Endothelial cell of umbilical vein (primary cell): Measurements from ENCODE around the gene SLC2A4. TPM values are rescaled to one million over a fixed set of nuclear protein-coding genes. Genes with fewer than 3 reads are reported as not detected.

ENCODE experiments used
- BruUV-seq: library from RNA; stranded (reverse); fragments of 400-500 nt; replicated peaks from 2 replicates; lab custom pipeline; 2021; lab: Mats Ljungman, UMichigan
- CTCF ChIA-PET: fragments of 300-600, 350-600 bp; sonication (Branson Sonifier 250); formaldehyde crosslinking; loops from one replicate; lab custom pipeline; 2021; ENCODE audit warnings: antibody characterized with exemption, inconsistent platforms; lab: Charles Lee
- POLR2A ChIA-PET: fragments of 300-600, 350-600 bp; sonication (Branson Sonifier 250); formaldehyde crosslinking; loops from one replicate; lab custom pipeline; 2021; ENCODE audit warnings: antibody characterized with exemption, inconsistent platforms; lab: Charles Lee
- DNase-seq: peaks from one replicate; pipeline ENCODE4 v3.0.0-alpha.2; 2011; ENCODE audit warnings: low read depth, low spot score
- FAIRE-seq: peaks from 2 replicates; lab custom pipeline; 2011; peaks lifted over from hg19 to GRCh38; lab: Jason Lieb, UNC
- H2AFZ ChIP-seq: 2 replicates; pipeline ENCODE4 v1.6.0; 2012; ENCODE audit warnings: low read depth, low read length, control low read depth, inconsistent platforms
- H3K27ac ChIP-seq: 2 replicates; pipeline ENCODE4 v1.5.1; 2011; ENCODE audit warnings: low read depth, mild to moderate bottlenecking, control low read depth, low read length, moderate library complexity; ENCODE audit not compliant: insufficient read depth
- H3K27me3 ChIP-seq, 2 experiments: 2 replicates each; pipeline versions ENCODE4 v1.6.0 to v1.6.1; 2011; ENCODE audit warnings: low read length in 2 of 2, mixed read lengths in 1 of 2; ENCODE audit not compliant: control insufficient read depth in 2 of 2, insufficient read depth in 2 of 2
- H3K36me3 ChIP-seq, 2 experiments: 2 replicates in 1 of 2; 3 replicates in 1 of 2; pipeline ENCODE4 v1.5.1; 2011; ENCODE audit warnings: low read length in 2 of 2, mild to moderate bottlenecking in 1 of 2, moderate library complexity in 1 of 2; ENCODE audit not compliant: control insufficient read depth in 2 of 2, insufficient read depth in 2 of 2; ENCODE audit errors: extremely low read depth in 1 of 2
- H3K4me1 ChIP-seq: 3 replicates; pipeline ENCODE4 v1.5.1; 2011; ENCODE audit warnings: mild to moderate bottlenecking, low read length; ENCODE audit not compliant: control insufficient read depth, insufficient read depth; ENCODE audit errors: extremely low read depth
- H3K4me2 ChIP-seq: 2 replicates; pipeline ENCODE4 v1.6.1; 2011; ENCODE audit warnings: low read length, control low read depth, mixed read lengths; ENCODE audit not compliant: insufficient read depth
- H3K4me3 ChIP-seq, 3 experiments: fragments of 200-600 bp in 1 of 3; sonication (generic), shearing (Covaris generic) in 1 of 3; replicated peaks in 1 of 3; 2 replicates each; pipeline ENCODE4 v1.5.1; 2011 to 2016; ENCODE audit warnings: control low read depth in 3 of 3, low read length in 3 of 3, mild to moderate bottlenecking in 2 of 3, inconsistent platforms in 1 of 3, low read depth in 1 of 3, moderate library complexity in 1 of 3; ENCODE audit not compliant: insufficient read depth in 1 of 3
- H3K79me2 ChIP-seq: 2 replicates; pipeline ENCODE4 v1.6.0; 2012; ENCODE audit warnings: low read length, inconsistent platforms; ENCODE audit not compliant: control insufficient read depth, insufficient read depth
- H3K9ac ChIP-seq: replicated peaks from 2 replicates; pipeline ENCODE3; 2011; ENCODE audit warnings: low read length, control low read depth; ENCODE audit not compliant: insufficient read depth; ENCODE audit errors: extremely low read depth
- H3K9me1 ChIP-seq: replicated peaks from 3 replicates; pipeline ENCODE4 v1.6.0; 2011; ENCODE audit warnings: mild to moderate bottlenecking, low read length; ENCODE audit not compliant: control insufficient read depth, insufficient read depth; ENCODE audit errors: extremely low read depth
- H3K9me3 ChIP-seq: replicated peaks from 2 replicates; pipeline ENCODE4 v1.5.1; 2012; ENCODE audit warnings: low read length, inconsistent platforms; ENCODE audit not compliant: control insufficient read depth, insufficient read depth
- H4K20me1 ChIP-seq: replicated peaks from 2 replicates; pipeline ENCODE3; 2011; ENCODE audit warnings: mild to moderate bottlenecking, low read length; ENCODE audit not compliant: control insufficient read depth, insufficient read depth; ENCODE audit errors: extremely low read depth
- CTCF ChIP-seq, 2 donors: IDR thresholded peaks; 1 replicate in 1 of 2; 2 replicates in 1 of 2; pipeline ENCODE4 v1.5.1; 2011; ENCODE audit warnings: low read length in 2 of 2, mild to moderate bottlenecking in 2 of 2, moderate library complexity in 2 of 2, control low read depth in 1 of 2, inconsistent platforms in 1 of 2, low read depth in 1 of 2; ENCODE audit not compliant: insufficient read depth in 1 of 2; ENCODE audit errors: extremely low read depth in 1 of 2
- EZH2 ChIP-seq: IDR thresholded peaks from 2 replicates; pipeline ENCODE4 v1.6.1; 2012; ENCODE audit warnings: borderline replicate concordance, low read depth, mild to moderate bottlenecking, moderate library complexity, low read length, inconsistent platforms; ENCODE audit not compliant: severe bottlenecking
- FOS ChIP-seq: IDR thresholded peaks from 2 replicates; pipeline ENCODE4 v1.6.1; 2011; ENCODE audit warnings: mild to moderate bottlenecking, low read length, moderate library complexity, borderline replicate concordance; ENCODE audit not compliant: insufficient read depth
- JUN ChIP-seq: IDR thresholded peaks from 2 replicates; pipeline ENCODE4 v1.6.1; 2011; ENCODE audit warnings: borderline replicate concordance, low read depth; ENCODE audit not compliant: insufficient read length, insufficient read depth
- MAX ChIP-seq: IDR thresholded peaks from 2 replicates; pipeline ENCODE4 v1.6.1; 2011; ENCODE audit not compliant: insufficient read depth, insufficient read length
- MYC ChIP-seq: IDR thresholded peaks from one replicate; pipeline ENCODE4 v1.6.1; 2011; ENCODE audit warnings: mild to moderate bottlenecking, low read depth, low read length
- POLR2A ChIP-seq: IDR thresholded peaks from 2 replicates; pipeline ENCODE4 v1.6.1; 2012; ENCODE audit warnings: low read depth, mild to moderate bottlenecking, control low read depth, low read length
- POLR2AphosphoS5 ChIP-seq: IDR thresholded peaks from 2 replicates; pipeline ENCODE4 v1.6.1; 2012; ENCODE audit warnings: low read depth, mild to moderate bottlenecking, control low read depth, low read length, moderate library complexity; ENCODE audit not compliant: insufficient read depth
- dilution Hi-C: fragments of 300-500 bp; cut with MboI; formaldehyde crosslinking; loops from one replicate; pipeline ENCODE4 v1.15.0; 2019; ENCODE audit warnings: low sequenced_read_pairs; ENCODE audit not compliant: extremely low pct_ligation_motif_present
- intact Hi-C: fragments of 100-400 bp; cut with micrococcal nuclease; formaldehyde crosslinking; loops from one replicate; pipeline ENCODE4 v1.10.0; 2022
- polyA plus RNA-seq, 4 experiments: library from polyadenylated mRNA; depleted of rRNA in 3 of 4; stranded (reverse) in 3 of 4; unstranded in 1 of 4; fragments of >200 nt; gene quantifications; 2 replicates each; pipeline versions ENCODE4 v1.2.1 to v1.2.3, GENCODE V29; 2011 to 2012; ENCODE audit warnings: missing spikeins in 1 of 4
- total RNA-seq: library from RNA; stranded (reverse); gene quantifications from 2 replicates; pipeline ENCODE4 v1.2.3, GENCODE V29; 2021

The SLC2A4 gene
- total and polyA plus RNA-seq, 2 donors (not counting 3 experiments of a cell fraction or from before 2014, with no cell fraction given), result 0.12 TPM; not detected in 1

- H2AFZ ChIP-seq, result no peak overlapping the region
- CTCF ChIA-PET, result interaction anchor here (1.0 to 10.2 kb wide), 2 partner anchors 13 to 238 kb away, joined by 3 to 170 read pairs; no protein-coding TSS in a partner anchor
Measured at GRCh38 chr17:7283471-7284216, 2.1 kb downstream of the SLC2A4 start.

More at GRCh38 chr17:7283471-7284216, 2.1 kb downstream of the SLC2A4 start:
- no peaks in the 10 kb centered on the region for H4K20me1 ChIP-seq
- H3K27me3 ChIP-seq, result peaks cover 8 to 19% of the 10 kb centered on the region in 2 experiments
- DNase-seq (no peak), FAIRE-seq (no peak)
- no peaks in the 10 kb centered on the region for H3K9me3 ChIP-seq
- no peak for TF ChIP-seq JUN
- no peak for TF ChIP-seq POLR2AphosphoS5
- no peak for TF ChIP-seq FOS
- no peak for TF ChIP-seq POLR2A
- TF ChIP-seq EZH2, result no peak
- TF ChIP-seq MAX, result no peak
- no peak for TF ChIP-seq CTCF (IDR thresholded peaks at IDR 0.05; ENCODE audit: extremely low read depth in 1 of 2, insufficient read depth in 1 of 2, low read depth in 1 of 2, low read length in 2 of 2)
- no peak for TF ChIP-seq MYC
- dilution Hi-C loops (no loop called here), intact Hi-C loops (no loop called here)
- H3K4me2 ChIP-seq, result no peak overlapping the region
- peaks cover 9% of the 10 kb centered on the region for H3K4me1 ChIP-seq
- no peaks in the 10 kb centered on the region for H3K79me2 ChIP-seq
- no TSS peak for BruUV-seq
- no peaks in the 10 kb centered on the region for H3K36me3 ChIP-seq
- no peak overlapping the region for H3K4me3 ChIP-seq
- no peak overlapping the region for H3K9ac ChIP-seq
- POLR2A ChIA-PET, result no interaction called here
- no peak overlapping the region for H3K27ac ChIP-seq
- H3K9me1 ChIP-seq, result no peaks in the 10 kb centered on the region
